Ascending aorta (tissue), 2 donors: ENCODE results near the gene CTBP1. TPM values are rescaled to one million over a fixed set of nuclear protein-coding genes. Genes with fewer than 3 reads are reported as not detected.

Experiments used
- DNase-seq, 2 donors: peaks; one replicate each; pipeline ENCODE4 v3.0.0-alpha.2; 2019; ENCODE audit warnings: low spot score in 2 of 2
- H3K27ac ChIP-seq, 2 donors: fragments of 200-600 bp; sonication (generic); one replicate each; pipeline ENCODE4 v1.5.1; 2016 to 2017; ENCODE audit warnings: mild to moderate bottlenecking in 1 of 2
- H3K27me3 ChIP-seq: fragments of 200-600 bp; sonication (generic); one replicate; pipeline ENCODE4 v1.5.1; 2017
- H3K36me3 ChIP-seq, 2 donors: fragments of 200-600 bp; sonication (generic); one replicate each; pipeline ENCODE4 v1.5.1; 2016
- H3K4me1 ChIP-seq, 2 donors: fragments of 200-600 bp; sonication (generic); one replicate each; pipeline ENCODE4 v1.5.1; 2016 to 2017; ENCODE audit warnings: mild to moderate bottlenecking in 1 of 2
- H3K4me3 ChIP-seq, 2 donors: fragments of 200-600 bp; sonication (generic); one replicate each; pipeline ENCODE4 v1.5.1; 2016 to 2017; ENCODE audit warnings: mild to moderate bottlenecking in 1 of 2
- H3K9me3 ChIP-seq, 2 donors: fragments of 200-600 bp; sonication (generic); one replicate each; pipeline ENCODE4 v1.5.1; 2016
- intact Hi-C: fragments of 100-400 bp; cut with DNase I; formaldehyde crosslinking; loops from one replicate; pipeline ENCODE4 v1.15.1; 2023
- total RNA-seq: library from RNA; depleted of rRNA; stranded (reverse); fragments of >200 nt; gene quantifications from one replicate; pipeline ENCODE4 v1.1.0, GENCODE V29; 2016
- TF ChIP-seq, protein P1 (sequence below), 3 experiments: fragments of 200-600 bp in 2 of 3; fragments of 450-650 bp in 1 of 3; sonication (generic) in 2 of 3; IDR thresholded peaks; one replicate each; pipeline ENCODE4 v1.5.1; 2016 to 2019; ENCODE audit warnings: antibody characterized with exemption in 3 of 3, mild to moderate bottlenecking in 1 of 3, moderate library complexity in 1 of 3

The CTBP1 gene
- total RNA-seq, 1 donor from 2014 or later = 273 TPM

GRCh38 chr4:1285790-1286553 is 37.0 kb upstream of the CTBP1 start:
- no peak for DNase-seq
- intact Hi-C loops = no loop called here
- Histone ChIP-seq H3K36me3 (no peaks in the 10 kb centered on the region), H3K27me3 (no peaks in the 10 kb centered on the region), H3K4me3 (no peak overlapping the region), H3K9me3 (no peaks in the 10 kb centered on the region), H3K27ac (no peak overlapping the region), H3K4me1 (peaks cover 5 to 6% of the 10 kb centered on the region in 2 donors)
- TF ChIP-seq, protein P1, sequence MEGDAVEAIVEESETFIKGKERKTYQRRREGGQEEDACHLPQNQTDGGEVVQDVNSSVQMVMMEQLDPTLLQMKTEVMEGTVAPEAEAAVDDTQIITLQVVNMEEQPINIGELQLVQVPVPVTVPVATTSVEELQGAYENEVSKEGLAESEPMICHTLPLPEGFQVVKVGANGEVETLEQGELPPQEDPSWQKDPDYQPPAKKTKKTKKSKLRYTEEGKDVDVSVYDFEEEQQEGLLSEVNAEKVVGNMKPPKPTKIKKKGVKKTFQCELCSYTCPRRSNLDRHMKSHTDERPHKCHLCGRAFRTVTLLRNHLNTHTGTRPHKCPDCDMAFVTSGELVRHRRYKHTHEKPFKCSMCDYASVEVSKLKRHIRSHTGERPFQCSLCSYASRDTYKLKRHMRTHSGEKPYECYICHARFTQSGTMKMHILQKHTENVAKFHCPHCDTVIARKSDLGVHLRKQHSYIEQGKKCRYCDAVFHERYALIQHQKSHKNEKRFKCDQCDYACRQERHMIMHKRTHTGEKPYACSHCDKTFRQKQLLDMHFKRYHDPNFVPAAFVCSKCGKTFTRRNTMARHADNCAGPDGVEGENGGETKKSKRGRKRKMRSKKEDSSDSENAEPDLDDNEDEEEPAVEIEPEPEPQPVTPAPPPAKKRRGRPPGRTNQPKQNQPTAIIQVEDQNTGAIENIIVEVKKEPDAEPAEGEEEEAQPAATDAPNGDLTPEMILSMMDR (IDR thresholded peaks at IDR 0.05) = peak in 1 of 3 experiments; percentile 17

- no peak for DNase-seq
- Histone ChIP-seq H3K4me1 (no peaks in the 10 kb centered on the region), H3K36me3 (no peaks in the 10 kb centered on the region), H3K27ac (no peak overlapping the region), H3K4me3 (no peak overlapping the region), H3K27me3 (no peaks in the 10 kb centered on the region), H3K9me3 (no peaks in the 10 kb centered on the region)
- TF ChIP-seq, protein P1 (IDR thresholded peaks at IDR 0.05) = no peak
- intact Hi-C loops = no loop called here
Observed at GRCh38 chr4:1285151-1285789, 36.3 kb upstream of the CTBP1 start.

DNA sequence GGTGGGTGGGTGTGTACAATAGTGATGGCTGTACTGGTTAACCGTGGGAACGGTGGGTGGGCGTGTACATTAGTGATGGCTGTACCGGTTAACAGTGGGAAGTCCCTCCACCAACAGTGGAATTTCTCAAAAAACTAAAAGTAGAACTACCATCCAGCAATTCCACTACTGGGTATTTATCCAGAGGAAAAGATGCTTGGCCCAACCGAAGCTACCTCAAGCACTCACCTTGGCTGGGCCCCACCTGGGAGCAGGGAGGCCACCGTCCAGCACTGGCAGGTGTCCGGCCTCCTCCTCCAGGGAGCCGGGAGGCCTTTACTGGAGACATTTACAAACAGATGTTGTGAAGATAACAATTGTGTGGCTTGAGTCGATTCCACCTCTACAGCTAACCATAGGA is 34.8 kb upstream of the CTBP1 start:
- TF ChIP-seq, protein P1 (IDR thresholded peaks at IDR 0.05) = no peak
- H3K4me3 ChIP-seq = no peak overlapping the region
- no peaks in the 10 kb centered on the region for H3K27me3 ChIP-seq
- intact Hi-C loops = no loop called here
- H3K27ac ChIP-seq = no peak overlapping the region
- no peak for DNase-seq
- H3K4me1 ChIP-seq = no peaks in the 10 kb centered on the region
- no peaks in the 10 kb centered on the region for H3K36me3 ChIP-seq
- H3K9me3 ChIP-seq = no peaks in the 10 kb centered on the region

- Histone ChIP-seq H3K27ac (no peak overlapping the region), H3K4me1 (no peaks in the 10 kb centered on the region), H3K36me3 (no peaks in the 10 kb centered on the region), H3K27me3 (no peaks in the 10 kb centered on the region), H3K4me3 (no peak overlapping the region), H3K9me3 (no peaks in the 10 kb centered on the region)
- intact Hi-C loops = no loop called here
- TF ChIP-seq, protein P1 (IDR thresholded peaks at IDR 0.05) = no peak
- no peak for DNase-seq
Observed at GRCh38 chr4:1279253-1279652, 30.3 kb upstream of the CTBP1 start.

- DNase-seq = no peak
- no peaks in the 10 kb centered on the region for H3K36me3 ChIP-seq
- H3K27ac ChIP-seq = no peak overlapping the region
- H3K27me3 ChIP-seq = no peaks in the 10 kb centered on the region
- H3K9me3 ChIP-seq = no peaks in the 10 kb centered on the region
- H3K4me3 ChIP-seq = no peak overlapping the region
- no peaks in the 10 kb centered on the region for H3K4me1 ChIP-seq
- intact Hi-C loops = no loop called here
- TF ChIP-seq, protein P1 (IDR thresholded peaks at IDR 0.05) = no peak
Observed at GRCh38 chr4:1277667-1278665, 29.0 kb upstream of the CTBP1 start.
